ENCODE results near the gene KRTAP16-1.

The KRTAP16-1 gene

DNA sequence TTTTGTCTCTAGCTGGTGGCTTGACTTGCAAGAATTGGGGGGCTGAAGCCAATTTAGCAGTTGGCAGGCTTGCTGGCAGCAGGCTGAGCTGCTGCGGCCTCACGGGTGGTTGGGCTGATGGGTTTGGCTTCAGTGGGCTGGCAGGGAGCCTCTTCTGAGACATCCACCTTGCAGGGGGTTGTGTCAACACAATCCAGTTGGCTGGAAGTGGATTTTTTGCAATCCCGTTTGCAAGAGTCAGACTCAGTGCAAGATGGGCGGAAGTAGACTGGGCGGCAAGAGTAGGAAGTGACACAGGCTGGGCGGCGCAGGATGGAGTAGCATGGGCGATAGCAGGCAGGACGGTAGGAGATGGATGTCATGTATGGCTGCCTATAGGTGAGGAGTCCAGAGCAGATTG, 1.5 kb downstream of the KRTAP16-1 start:
- DNase-seq (ENCODE audit: extremely low read depth, low read depth), result no peak
- TF ChIP-seq, protein P1, sequence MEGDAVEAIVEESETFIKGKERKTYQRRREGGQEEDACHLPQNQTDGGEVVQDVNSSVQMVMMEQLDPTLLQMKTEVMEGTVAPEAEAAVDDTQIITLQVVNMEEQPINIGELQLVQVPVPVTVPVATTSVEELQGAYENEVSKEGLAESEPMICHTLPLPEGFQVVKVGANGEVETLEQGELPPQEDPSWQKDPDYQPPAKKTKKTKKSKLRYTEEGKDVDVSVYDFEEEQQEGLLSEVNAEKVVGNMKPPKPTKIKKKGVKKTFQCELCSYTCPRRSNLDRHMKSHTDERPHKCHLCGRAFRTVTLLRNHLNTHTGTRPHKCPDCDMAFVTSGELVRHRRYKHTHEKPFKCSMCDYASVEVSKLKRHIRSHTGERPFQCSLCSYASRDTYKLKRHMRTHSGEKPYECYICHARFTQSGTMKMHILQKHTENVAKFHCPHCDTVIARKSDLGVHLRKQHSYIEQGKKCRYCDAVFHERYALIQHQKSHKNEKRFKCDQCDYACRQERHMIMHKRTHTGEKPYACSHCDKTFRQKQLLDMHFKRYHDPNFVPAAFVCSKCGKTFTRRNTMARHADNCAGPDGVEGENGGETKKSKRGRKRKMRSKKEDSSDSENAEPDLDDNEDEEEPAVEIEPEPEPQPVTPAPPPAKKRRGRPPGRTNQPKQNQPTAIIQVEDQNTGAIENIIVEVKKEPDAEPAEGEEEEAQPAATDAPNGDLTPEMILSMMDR (IDR thresholded peaks at IDR 0.05; ENCODE audit: low read depth, low read length), result no peak

- TF ChIP-seq, protein P1 (IDR thresholded peaks at IDR 0.05; ENCODE audit: low read depth, low read length), result no peak
- no peak for DNase-seq (ENCODE audit: extremely low read depth, low read depth)
Measured at GRCh38 chr17:41304091-41304490, 5.0 kb downstream of the KRTAP16-1 start.

DNA sequence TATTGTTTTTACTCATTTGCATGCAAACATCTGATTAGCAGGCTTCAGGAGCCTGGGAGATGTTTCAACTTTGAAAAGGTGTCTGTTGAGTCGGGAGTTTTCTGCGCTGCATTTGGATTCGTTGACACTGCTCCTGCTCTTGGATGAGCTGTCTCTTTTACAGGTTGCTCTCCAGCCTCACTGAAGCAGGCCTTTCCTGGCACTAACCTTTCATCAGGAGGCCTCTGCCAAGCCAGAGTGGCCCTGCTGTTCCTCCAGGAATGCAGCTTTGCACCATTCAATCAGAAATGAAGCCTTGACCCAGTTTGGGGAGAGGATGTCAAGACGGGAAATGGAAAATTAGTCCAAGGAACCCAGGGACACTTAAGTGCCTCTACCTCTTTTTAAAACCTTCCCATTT, 6.1 kb downstream of the KRTAP16-1 start:
- TF ChIP-seq, protein P1 (IDR thresholded peaks at IDR 0.05; ENCODE audit: low read depth, low read length), result no peak
- no peak for DNase-seq (ENCODE audit: extremely low read depth, low read depth)

DNA sequence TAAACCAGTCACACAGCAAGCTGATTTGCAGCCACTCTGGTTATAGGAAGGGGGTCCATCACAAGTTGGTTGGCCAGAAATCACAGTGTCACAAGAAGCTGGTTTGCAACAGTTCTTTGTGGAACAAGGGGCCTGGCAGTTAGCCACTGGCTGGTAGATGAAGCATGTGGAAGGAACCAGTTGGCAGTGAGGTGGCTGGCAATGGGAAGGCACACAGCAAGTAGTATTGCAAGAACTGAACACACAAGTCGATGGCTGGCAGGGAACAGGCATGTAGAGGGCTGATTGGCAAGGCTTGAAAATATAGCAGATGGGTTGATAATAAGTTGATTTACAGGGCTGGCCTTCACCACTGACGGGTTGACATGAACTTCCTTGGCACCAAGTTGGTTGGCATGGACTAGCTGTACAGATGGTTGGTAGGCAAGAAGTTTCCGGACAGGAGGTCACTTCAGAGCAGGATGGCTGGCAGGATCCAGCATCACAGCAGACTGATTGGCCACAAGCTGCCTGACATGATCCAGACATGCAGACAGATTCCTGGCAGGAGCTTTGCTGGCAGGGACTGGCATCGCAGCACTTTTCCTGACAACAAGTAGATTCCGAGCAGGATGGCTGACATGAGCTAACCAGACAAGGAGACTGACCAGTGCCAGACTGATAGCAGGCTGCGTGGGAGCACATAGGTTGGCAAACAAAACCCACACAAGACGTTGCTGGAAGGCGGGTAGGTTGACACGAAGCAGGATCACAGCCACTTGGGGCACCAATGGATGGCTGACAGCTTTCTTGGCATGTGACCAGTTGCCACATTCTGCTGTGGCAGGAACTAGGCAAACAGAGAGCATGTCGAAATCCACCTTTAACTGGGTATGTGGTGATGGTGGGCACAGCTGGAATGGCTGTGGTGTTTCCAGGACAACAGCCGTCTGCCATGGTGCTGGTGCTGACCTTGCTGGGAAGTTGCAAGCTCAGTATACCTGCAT, 6.9 kb downstream of the KRTAP16-1 start, which contains the start of gene KRTAP29-1:
KRTAP29-1 (minus strand) TSS at position 936 of the 986 bp plus-strand sequence; CDS start at position 936, 0 bp downstream.
- TF ChIP-seq, protein P1 (IDR thresholded peaks at IDR 0.05; ENCODE audit: low read depth, low read length), result no peak
- no peak for DNase-seq (ENCODE audit: extremely low read depth, low read depth)

GRCh38 chr17:41301204-41301790, 7.8 kb downstream of the KRTAP16-1 start:
- TF ChIP-seq, protein P1 (IDR thresholded peaks at IDR 0.05; ENCODE audit: low read depth, low read length), result no peak
- no peak for DNase-seq (ENCODE audit: extremely low read depth, low read depth)

GRCh38 chr17:41298458-41299135, 10.5 kb downstream of the KRTAP16-1 start:
- TF ChIP-seq, protein P1 (IDR thresholded peaks at IDR 0.05; ENCODE audit: low read depth, low read length), result no peak
- no peak for DNase-seq (ENCODE audit: extremely low read depth, low read depth)

All from AG09319 (cell line).